Lung (tissue), 12 donors: ENCODE results near the gene MT4. TPM values are rescaled to one million over a fixed set of nuclear protein-coding genes. Genes with fewer than 3 reads are reported as not detected.

Experiments
- ATAC-seq: fragments of 200-7000 bp; cut with Tn5 transposase; one replicate; pipeline ENCODE4 v1.9.1; 2020; ENCODE audit warnings: moderate number of reproducible peaks; ENCODE audit not compliant: insufficient read depth, low FRiP score
- DNase-seq, 3 donors: peaks; one replicate each; pipeline ENCODE4 v3.0.0-alpha.2; 2013 to 2017
- H3K27ac ChIP-seq, 2 donors: one replicate each; pipeline ENCODE4 v1.5.1; 2013; ENCODE audit warnings: mild to moderate bottlenecking in 2 of 2, moderate library complexity in 2 of 2, control low read depth in 1 of 2, inconsistent platforms in 1 of 2, low read depth in 1 of 2, low read length in 1 of 2
- H3K27me3 ChIP-seq, 3 donors: one replicate each; pipeline ENCODE4 v1.5.1; 2013; ENCODE audit warnings: low read length in 2 of 3; ENCODE audit not compliant: control insufficient read depth in 3 of 3, insufficient read depth in 3 of 3
- H3K36me3 ChIP-seq, 4 donors: one replicate each; pipeline ENCODE4 v1.5.1; 2013; ENCODE audit warnings: low read length in 4 of 4, mild to moderate bottlenecking in 1 of 4, moderate library complexity in 1 of 4; ENCODE audit not compliant: control insufficient read depth in 4 of 4, insufficient read depth in 4 of 4
- H3K4me1 ChIP-seq, 5 donors: one replicate each; pipeline ENCODE4 v1.5.1; 2013; ENCODE audit warnings: low read length in 5 of 5, mild to moderate bottlenecking in 2 of 5, moderate library complexity in 1 of 5; ENCODE audit not compliant: control insufficient read depth in 5 of 5, insufficient read depth in 5 of 5
- H3K4me3 ChIP-seq: one replicate; pipeline ENCODE4 v1.5.1; 2013; ENCODE audit warnings: mild to moderate bottlenecking, control low read depth, moderate library complexity
- H3K9ac ChIP-seq, 2 donors: one replicate each; pipeline ENCODE4 v1.5.1; 2013; ENCODE audit warnings: low read length in 2 of 2, control low read depth in 1 of 2; ENCODE audit not compliant: insufficient read depth in 1 of 2
- H3K9me3 ChIP-seq, 4 donors: one replicate each; pipeline ENCODE4 v1.5.1; 2013; ENCODE audit warnings: low read length in 3 of 4, mild to moderate bottlenecking in 1 of 4, moderate library complexity in 1 of 4; ENCODE audit not compliant: control insufficient read depth in 4 of 4, insufficient read depth in 3 of 4
- WGBS, 2 donors: extraction: QIAGEN DNeasy Blood & Tissue Kit; methylation state at CpG; one replicate each; pipeline ENCODE4 v1.1.7; 2013; 5-methylcytosine and 5-hydroxymethylcytosine counted together
- polyA plus RNA-seq, 2 donors: library from polyadenylated mRNA; stranded (reverse); fragments of 200-250 nt; gene quantifications; one replicate each; pipeline ENCODE4 v1.2.1, GENCODE V29; 2013
- total RNA-seq, 2 donors: library from RNA; depleted of rRNA in 1 of 2; stranded (reverse); fragments of >200 nt in 1 of 2; gene quantifications; one replicate each; pipeline ENCODE4 v1.2.1, GENCODE V29; 2014 to 2021
- TF ChIP-seq, protein P1 (sequence below): IDR thresholded peaks from 2 replicates; pipeline ENCODE4 v1.5.1; 2012; ENCODE audit warnings: mild to moderate bottlenecking; ENCODE audit errors: control extremely low read depth, extremely low read depth
- donor health status: control.
- donor health status: control.
- donor health status: Bipolar disorder and iron deficiency.
- donor health status: healthy.
- donor health status: DM: yes; HTN: yes; CAD: no.

Gene MT4
- total and polyA plus RNA-seq, 4 donors: not detected

DNA sequence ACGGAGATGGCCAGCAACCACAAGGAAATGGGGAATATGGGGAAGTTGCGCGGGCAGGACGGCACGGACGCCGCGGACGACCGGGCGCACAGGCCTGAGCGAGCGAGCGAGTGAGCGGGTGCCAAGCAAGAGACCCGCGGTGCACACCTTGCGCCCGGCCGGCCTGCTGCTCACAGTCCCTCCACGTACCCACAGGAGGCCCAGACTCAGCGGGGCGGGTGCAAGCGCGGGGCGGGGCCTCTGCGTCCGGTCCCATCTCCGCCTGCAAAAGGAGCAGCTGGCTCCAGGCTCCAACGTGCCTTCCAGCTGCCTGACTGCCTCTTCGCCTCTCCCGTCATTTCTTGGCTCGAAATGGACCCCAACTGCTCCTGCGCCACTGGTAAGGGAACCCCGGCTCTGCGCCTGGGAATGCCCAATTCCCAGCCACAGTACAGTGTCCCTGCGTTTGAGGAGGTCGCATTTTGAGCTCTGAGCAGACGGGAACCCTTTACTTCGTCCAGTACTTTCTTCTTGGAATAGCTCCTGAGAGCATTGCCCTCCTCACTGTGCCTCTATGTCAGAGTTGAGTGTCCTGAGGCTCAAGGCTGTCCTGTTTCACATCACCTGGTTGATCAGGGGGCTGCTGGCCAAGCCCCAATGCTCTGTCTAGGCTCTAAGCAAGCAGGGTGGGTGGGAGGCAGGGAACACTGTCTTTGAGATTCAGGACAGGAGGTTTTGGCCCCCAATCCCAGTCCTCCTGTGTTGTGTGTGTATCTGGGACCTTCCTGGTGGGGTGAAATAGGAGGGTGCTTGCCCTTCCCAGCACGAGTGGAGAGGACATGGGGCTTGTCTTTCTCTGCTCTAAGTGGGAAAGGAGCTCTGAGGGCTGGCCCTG is 52.6 kb downstream of the MT4 start:
- 2 to 4% methylated on average over 36 to 41 of the region's 41 CpGs for WGBS, 2 donors
- Histone ChIP-seq H3K4me1 (peaks cover 0 to 14% (median 7%) of the 10 kb centered on the region in 5 donors), H3K4me3 (peak overlapping the region; percentile 1), H3K9ac (no peak overlapping the region), H3K9me3 (peaks cover 0 to 2% (median 0%) of the 10 kb centered on the region in 4 donors), H3K27ac (peak overlapping the region in 1 of 2 donors; percentile 75), H3K36me3 (no peaks in the 10 kb centered on the region), H3K27me3 (peaks cover 0 to 40% (median 6%) of the 10 kb centered on the region in 3 donors)
- ATAC-seq: peak; percentile 85
- TF ChIP-seq, protein P1, sequence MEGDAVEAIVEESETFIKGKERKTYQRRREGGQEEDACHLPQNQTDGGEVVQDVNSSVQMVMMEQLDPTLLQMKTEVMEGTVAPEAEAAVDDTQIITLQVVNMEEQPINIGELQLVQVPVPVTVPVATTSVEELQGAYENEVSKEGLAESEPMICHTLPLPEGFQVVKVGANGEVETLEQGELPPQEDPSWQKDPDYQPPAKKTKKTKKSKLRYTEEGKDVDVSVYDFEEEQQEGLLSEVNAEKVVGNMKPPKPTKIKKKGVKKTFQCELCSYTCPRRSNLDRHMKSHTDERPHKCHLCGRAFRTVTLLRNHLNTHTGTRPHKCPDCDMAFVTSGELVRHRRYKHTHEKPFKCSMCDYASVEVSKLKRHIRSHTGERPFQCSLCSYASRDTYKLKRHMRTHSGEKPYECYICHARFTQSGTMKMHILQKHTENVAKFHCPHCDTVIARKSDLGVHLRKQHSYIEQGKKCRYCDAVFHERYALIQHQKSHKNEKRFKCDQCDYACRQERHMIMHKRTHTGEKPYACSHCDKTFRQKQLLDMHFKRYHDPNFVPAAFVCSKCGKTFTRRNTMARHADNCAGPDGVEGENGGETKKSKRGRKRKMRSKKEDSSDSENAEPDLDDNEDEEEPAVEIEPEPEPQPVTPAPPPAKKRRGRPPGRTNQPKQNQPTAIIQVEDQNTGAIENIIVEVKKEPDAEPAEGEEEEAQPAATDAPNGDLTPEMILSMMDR: no peak
- peak; percentile 90 to 95 (median 92) for DNase-seq

DNA sequence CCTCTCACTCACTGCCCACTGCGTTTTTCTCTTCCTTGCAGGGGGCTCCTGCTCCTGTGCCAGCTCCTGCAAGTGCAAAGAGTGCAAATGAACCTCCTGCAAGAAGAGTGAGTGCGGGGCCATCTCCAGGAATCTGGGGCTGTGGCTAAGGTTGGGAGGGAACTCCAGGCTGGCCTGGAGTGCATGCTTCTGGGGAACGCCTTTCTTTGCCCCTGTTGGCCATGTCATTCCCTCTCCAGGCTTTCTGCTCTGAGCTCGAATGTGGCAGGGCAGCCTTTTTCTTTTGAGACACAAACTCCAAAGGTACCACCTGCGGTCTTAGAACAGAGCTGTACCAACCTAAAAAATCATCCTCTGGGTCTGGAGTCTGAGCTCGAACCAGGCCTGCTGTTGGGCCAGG is 53.3 kb downstream of the MT4 start:
- Histone ChIP-seq H3K9ac (no peak overlapping the region), H3K9me3 (peaks cover 0 to 2% (median 0%) of the 10 kb centered on the region in 4 donors), H3K4me3 (no peak overlapping the region), H3K27me3 (peaks cover 0 to 40% (median 6%) of the 10 kb centered on the region in 3 donors), H3K36me3 (no peaks in the 10 kb centered on the region), H3K4me1 (peaks cover 0 to 14% (median 7%) of the 10 kb centered on the region in 5 donors), H3K27ac (no peak overlapping the region)
- ATAC-seq: no peak
- TF ChIP-seq, protein P1: no peak
- DNase-seq: no peak
- WGBS, 2 donors: 50 to 83% methylated on average over 6 of the region's 6 CpGs

Other genes with a start within 250 kb of the MT4 start
- gene AMFR, start 139.5 kb upstream of the MT4 start, total RNA-seq: 10 to 100 TPM; 79.4 to 86.1 TPM
- gene AMFR, start 139.5 kb upstream of the MT4 start, polyA plus RNA-seq: 10 to 100 TPM; 39.5 to 43.1 TPM
- gene NUDT21, start 113.7 kb upstream of the MT4 start, total RNA-seq: 10 to 100 TPM; 84.8 to 91.0 TPM
- 10 to 100 TPM; 30.9 to 36.1 TPM for gene NUDT21, start 113.7 kb upstream of the MT4 start, polyA plus RNA-seq
- 10 to 100 TPM; 32.4 to 36.1 TPM for gene OGFOD1, start 113.5 kb upstream of the MT4 start, total RNA-seq
- gene OGFOD1, start 113.5 kb upstream of the MT4 start, polyA plus RNA-seq: 10 to 100 TPM in 1 of 2 donors, 1 to 10 TPM in 1; 9.1 to 26.6 TPM
- 10 to 100 TPM; 37.5 to 70.0 TPM for gene BBS2, start 45.0 kb upstream of the MT4 start, total RNA-seq
- 10 to 100 TPM; 14.0 to 28.6 TPM for gene BBS2, start 45.0 kb upstream of the MT4 start, polyA plus RNA-seq
- not detected for gene MT3, start 24.5 kb downstream of the MT4 start, total RNA-seq
- gene MT3, start 24.5 kb downstream of the MT4 start, polyA plus RNA-seq: 1 to 10 TPM; 1.3 to 4.4 TPM
- 100 to 1,000 TPM in 1 of 2 donors, 10 to 100 TPM in 1; 17.6 to 521 TPM for gene MT2A, start 43.5 kb downstream of the MT4 start, total RNA-seq
- 1,000 to 10,000 TPM in 1 of 2 donors, 100 to 1,000 TPM in 1; 903 to 1,104 TPM for gene MT2A, start 43.5 kb downstream of the MT4 start, polyA plus RNA-seq
- 100 to 1,000 TPM in 1 of 2 donors, 10 to 100 TPM in 1; 22.1 to 251 TPM for gene MT1E, start 60.7 kb downstream of the MT4 start, total RNA-seq
- gene MT1E, start 60.7 kb downstream of the MT4 start, polyA plus RNA-seq: 100 to 1,000 TPM in 1 of 2 donors, 10 to 100 TPM in 1; 66.9 to 746 TPM
- gene MT1M, start 67.6 kb downstream of the MT4 start, total RNA-seq: 10 to 100 TPM in 1 of 2 donors, under 1 TPM in 1; 0.88 to 51.9 TPM
- 100 to 1,000 TPM in 1 of 2 donors, 10 to 100 TPM in 1; 35.2 to 251 TPM for gene MT1M, start 67.6 kb downstream of the MT4 start, polyA plus RNA-seq
- gene MT1A, start 73.6 kb downstream of the MT4 start, total RNA-seq: 10 to 100 TPM in 1 of 2 donors, 1 to 10 TPM in 1; 1.1 to 36.2 TPM
- gene MT1A, start 73.6 kb downstream of the MT4 start, polyA plus RNA-seq: 100 to 1,000 TPM in 1 of 2 donors, 10 to 100 TPM in 1; 66.7 to 438 TPM
- gene MT1B, start 86.8 kb downstream of the MT4 start, total RNA-seq: not detected
- gene MT1B, start 86.8 kb downstream of the MT4 start, polyA plus RNA-seq: not detected
- gene MT1F, start 92.9 kb downstream of the MT4 start, total RNA-seq: 10 to 100 TPM in 1 of 2 donors, 1 to 10 TPM in 1; 3.6 to 30.9 TPM
- 10 to 100 TPM; 10.9 to 42.0 TPM for gene MT1F, start 92.9 kb downstream of the MT4 start, polyA plus RNA-seq
- gene MT1G, start 103.0 kb downstream of the MT4 start, total RNA-seq: 10 to 100 TPM in 1 of 2 donors, 1 to 10 TPM in 1; 3.5 to 38.1 TPM
- 100 to 1,000 TPM; 118 to 140 TPM for gene MT1G, start 103.0 kb downstream of the MT4 start, polyA plus RNA-seq
- 1 to 10 TPM in 1 of 2 donors, not detected in 1; 4.4 TPM for gene MT1H, start 104.7 kb downstream of the MT4 start, total RNA-seq
- gene MT1H, start 104.7 kb downstream of the MT4 start, polyA plus RNA-seq: 10 to 100 TPM in 1 of 2 donors, 1 to 10 TPM in 1; 1.9 to 10.3 TPM
- gene MT1X, start 117.4 kb downstream of the MT4 start, total RNA-seq: 100 to 1,000 TPM in 1 of 2 donors, 10 to 100 TPM in 1; 39.3 to 248 TPM
- gene MT1X, start 117.4 kb downstream of the MT4 start, polyA plus RNA-seq: 100 to 1,000 TPM; 364 to 989 TPM
- 10 to 100 TPM; 58.5 to 59.9 TPM for gene NUP93, start 165.1 kb downstream of the MT4 start, total RNA-seq
- gene NUP93, start 165.1 kb downstream of the MT4 start, polyA plus RNA-seq: 10 to 100 TPM; 27.4 to 43.9 TPM